Vagina (tissue), 2 donors: ENCODE results near the gene KDM6A.

Experiments used
- CTCF ChIP-seq, 3 experiments: fragments of 450-650 bp in 2 of 3; fragments of 200-600 bp in 1 of 3; sonication (generic) in 1 of 3; IDR thresholded peaks; one replicate each; pipeline ENCODE4 v1.5.1; 2017 to 2019; ENCODE audit warnings: antibody characterized with exemption in 3 of 3, mild to moderate bottlenecking in 2 of 3, moderate library complexity in 2 of 3
- POLR2A ChIP-seq, 2 donors: fragments of 450-650 bp; IDR thresholded peaks; one replicate each; pipeline ENCODE4 v1.6.1; 2017; ENCODE audit warnings: antibody characterized with exemption in 2 of 2, mild to moderate bottlenecking in 2 of 2, moderate library complexity in 2 of 2
- POLR2AphosphoS5 ChIP-seq, 2 donors: sonication (generic); formaldehyde crosslinking; IDR thresholded peaks; one replicate each; pipeline ENCODE4 v1.9.0; 2017; ENCODE audit warnings: antibody characterized with exemption in 2 of 2, mild to moderate bottlenecking in 2 of 2, low read depth in 1 of 2; ENCODE audit not compliant: insufficient read depth in 1 of 2

- TF ChIP-seq CTCF (IDR thresholded peaks at IDR 0.05) (no peak), POLR2AphosphoS5 (IDR thresholded peaks at IDR 0.05; ENCODE audit: insufficient read depth in 1 of 2, low read depth in 1 of 2) (no peak), POLR2A (IDR thresholded peaks at IDR 0.05) (no peak)
These were observed 54.4 kb downstream of the KDM6A start for GRCh38 chrX:44927398-44927797.
